HG03025 (cell line): ENCODE data around the gene RXFP4.
"Not testable (repeated sequence)": the region's sequence is repeated elsewhere in the genome, so short reads cannot be mapped to it uniquely, and the experiment has no call there.

ENCODE experiments used
- ATAC-seq: cut with Tn5 transposase; IDR thresholded peaks from one replicate; pipeline ENCODE4 v1.9.1; 2021; ENCODE audit warnings: mild to moderate bottlenecking, moderate library complexity; ENCODE audit not compliant: unreplicated experiment, low FRiP score

Gene RXFP4

DNA sequence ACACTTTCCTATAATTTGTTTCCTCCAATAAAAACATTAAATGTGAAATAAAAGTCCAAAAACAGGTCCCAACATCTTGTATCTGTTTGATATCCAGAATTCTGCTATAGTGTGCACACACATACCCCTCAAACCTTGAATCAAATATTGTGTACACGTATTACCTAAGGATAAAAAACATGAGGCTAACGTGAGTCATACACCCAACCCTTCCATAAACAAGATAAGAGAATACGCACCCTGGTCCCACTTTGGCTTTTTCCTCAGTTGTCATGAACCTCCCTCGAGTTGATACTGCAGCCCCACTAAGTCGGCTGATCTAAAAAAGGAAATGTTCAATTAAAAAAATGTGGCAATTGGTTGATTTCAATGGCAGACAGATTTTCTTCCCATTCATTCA is 12.4 kb upstream of the RXFP4 start:
- no peak for ATAC-seq

GRCh38 chr1:155930725-155931124 is 10.7 kb upstream of the RXFP4 start:
- ATAC-seq, result not testable (repeated sequence)

DNA sequence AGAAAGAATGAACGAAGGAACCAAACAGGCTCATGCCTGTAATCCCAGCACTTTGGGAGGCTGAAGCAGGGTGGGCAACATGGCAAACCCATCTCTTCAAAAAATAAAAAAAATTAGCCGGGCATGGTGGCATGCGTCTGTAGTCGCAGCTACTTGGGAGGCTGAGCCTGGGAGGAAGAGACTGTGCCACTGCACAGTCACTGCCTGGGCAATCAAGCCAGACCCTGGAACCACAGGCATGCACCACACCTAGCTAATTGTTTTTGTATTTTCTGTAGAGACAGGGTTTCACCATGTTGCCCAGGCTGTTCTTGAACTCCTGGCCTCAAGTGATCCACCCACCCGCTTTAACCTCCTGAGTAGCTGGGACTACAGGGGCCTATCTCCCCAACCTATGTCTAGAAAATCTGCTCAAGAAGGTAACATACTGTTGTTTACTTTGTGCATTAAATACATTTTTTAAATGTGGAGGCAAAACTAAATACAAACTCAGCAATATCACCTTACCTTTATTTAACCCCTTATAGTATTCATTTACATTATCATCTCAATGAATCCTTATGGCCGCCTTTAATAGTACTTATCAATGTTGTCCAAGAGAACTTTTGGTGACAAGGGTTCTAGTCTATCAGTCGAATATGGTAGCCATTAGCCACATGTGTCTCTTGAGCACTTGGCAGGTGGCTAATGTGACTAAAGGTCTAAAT is 10.0 kb upstream of the RXFP4 start:
- no peak for ATAC-seq

GRCh38 chr1:155932081-155932480 is 9.4 kb upstream of the RXFP4 start:
- ATAC-seq, result no peak

GRCh38 chr1:155932487-155932886 is 9.0 kb upstream of the RXFP4 start:
- ATAC-seq, result no peak

DNA sequence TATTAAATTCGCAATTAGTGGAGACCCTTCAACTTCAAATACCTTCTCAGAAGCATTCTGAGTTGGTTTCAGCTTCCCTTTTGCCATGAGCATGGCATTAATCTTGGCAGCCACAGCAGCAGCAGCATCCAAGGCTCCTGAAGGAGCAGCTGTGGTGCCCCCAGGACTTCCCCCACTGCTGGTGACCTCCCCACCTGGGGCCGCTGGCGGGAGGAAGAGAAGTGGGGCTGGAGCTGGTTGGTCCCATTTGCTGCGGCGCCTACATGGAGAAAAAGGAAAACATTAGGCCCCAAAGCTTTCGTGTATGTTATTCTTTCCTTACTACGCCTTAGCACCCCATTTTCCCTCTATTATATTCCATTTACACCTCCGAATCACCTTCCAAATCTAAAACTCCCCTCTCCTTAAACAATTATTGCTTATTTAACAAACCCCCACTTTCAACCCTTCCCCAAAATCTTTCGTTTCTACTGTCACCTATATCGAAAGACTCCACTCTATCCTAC is 7.8 kb upstream of the RXFP4 start:
- no peak for ATAC-seq

- peak; percentile 85 for ATAC-seq
Measured at GRCh38 chr1:155934097-155934935, 7.1 kb upstream of the RXFP4 start, which contains the start of gene KHDC4. KHDC4 (minus strand) TSS chr1:155934413; CDS start chr1:155934373, 40 bp downstream.

GRCh38 chr1:155934936-155935590 is 6.4 kb upstream of the RXFP4 start:
- ATAC-seq, result no peak

DNA sequence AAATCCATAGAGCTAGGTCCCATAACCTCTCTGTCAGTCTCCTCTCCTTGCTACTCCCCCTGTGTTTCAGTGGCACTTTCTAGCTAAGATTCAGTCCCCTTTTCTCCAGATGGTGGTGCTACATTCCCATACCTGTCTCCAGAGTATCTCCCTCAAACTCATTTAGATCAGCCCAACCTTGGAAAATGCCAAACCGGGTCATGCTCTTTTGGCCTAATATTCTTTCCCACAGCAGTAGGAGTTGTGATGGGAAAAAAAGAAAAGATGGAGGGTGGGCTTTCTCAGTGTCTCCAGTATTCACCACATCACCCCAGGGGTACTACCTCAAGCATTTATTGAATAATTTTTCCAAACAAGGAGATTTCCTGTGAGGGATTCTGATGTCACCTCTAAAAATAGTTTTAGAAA is 3.2 kb upstream of the RXFP4 start:
- ATAC-seq, result no peak

GRCh38 chr1:155940482-155940992 is 901 bp upstream of the RXFP4 start:
- no peak for ATAC-seq

- no peak for ATAC-seq
Measured at GRCh38 chr1:155941845-155942531, 550 bp downstream of the RXFP4 start.

- ATAC-seq, result no peak
Measured at GRCh38 chr1:155942578-155943141, 1.2 kb downstream of the RXFP4 start.

GRCh38 chr1:155944444-155944799 is 3.0 kb downstream of the RXFP4 start:
- ATAC-seq, result no peak

- ATAC-seq, result no peak
Measured at GRCh38 chr1:155946633-155947219, 5.3 kb downstream of the RXFP4 start.

DNA sequence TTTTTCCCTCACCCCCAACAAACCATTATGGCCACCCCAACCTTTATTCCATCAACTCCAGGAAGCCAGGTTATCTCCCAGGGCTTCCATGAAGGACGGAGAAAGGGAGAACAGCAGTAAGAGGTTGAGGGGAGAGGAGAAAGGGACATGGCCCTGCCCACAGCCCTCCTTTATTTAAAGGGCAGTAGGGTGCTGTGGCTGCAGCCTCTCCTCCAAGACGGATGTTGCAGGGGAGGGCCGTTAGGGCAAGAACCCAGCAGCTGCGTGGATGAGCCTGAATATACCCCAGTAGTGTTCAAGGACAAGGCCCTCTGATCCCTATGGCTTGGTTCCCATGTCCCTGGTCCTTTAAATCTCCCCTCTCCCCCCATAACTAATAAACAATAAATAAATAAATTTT is 5.9 kb downstream of the RXFP4 start:
- no peak for ATAC-seq

GRCh38 chr1:155947741-155948140 is 6.3 kb downstream of the RXFP4 start:
- ATAC-seq, result no peak

- ATAC-seq, result no peak
Measured at GRCh38 chr1:155950829-155951228, 9.4 kb downstream of the RXFP4 start.

DNA sequence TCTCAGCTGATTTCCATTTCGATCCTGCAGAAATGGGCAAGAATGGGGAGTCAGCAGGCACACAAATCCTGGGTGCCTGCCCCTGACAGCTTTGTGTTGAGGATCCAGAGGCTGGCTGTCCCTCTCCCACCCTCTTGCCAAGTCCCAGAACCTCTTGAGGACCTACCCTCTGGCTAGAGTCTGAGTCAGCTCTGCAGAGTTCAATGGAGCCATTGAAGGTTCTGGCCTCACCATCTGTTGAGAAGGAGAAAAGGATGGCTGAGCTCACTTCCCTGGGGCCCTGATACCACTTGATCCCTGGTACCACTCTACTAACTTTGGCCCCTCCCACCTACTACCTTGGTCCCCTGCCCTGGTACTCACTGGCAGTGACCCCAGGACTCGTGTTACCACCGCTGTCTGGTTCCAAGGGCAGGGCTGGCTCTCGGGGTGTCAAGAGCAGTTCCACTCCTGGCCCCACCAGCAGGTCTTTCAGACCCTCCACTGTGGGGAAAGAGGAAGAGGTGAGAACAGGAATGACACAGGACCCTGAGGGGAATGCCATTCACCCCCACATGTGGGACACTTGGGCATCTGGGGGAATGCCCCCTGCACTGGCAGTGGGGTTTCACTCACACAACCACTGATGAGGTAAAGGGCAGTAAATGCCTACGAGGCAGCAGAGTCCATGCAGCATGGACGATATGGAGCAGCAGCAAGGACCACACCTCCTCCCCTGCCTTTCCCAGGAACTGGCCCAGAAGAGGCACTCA is 10.5 kb downstream of the RXFP4 start:
- ATAC-seq, result no peak

- no peak for ATAC-seq
Measured at GRCh38 chr1:155952505-155952890, 11.1 kb downstream of the RXFP4 start.
